Measurements from ENCODE around the gene GPI.

GPI gene

DNA sequence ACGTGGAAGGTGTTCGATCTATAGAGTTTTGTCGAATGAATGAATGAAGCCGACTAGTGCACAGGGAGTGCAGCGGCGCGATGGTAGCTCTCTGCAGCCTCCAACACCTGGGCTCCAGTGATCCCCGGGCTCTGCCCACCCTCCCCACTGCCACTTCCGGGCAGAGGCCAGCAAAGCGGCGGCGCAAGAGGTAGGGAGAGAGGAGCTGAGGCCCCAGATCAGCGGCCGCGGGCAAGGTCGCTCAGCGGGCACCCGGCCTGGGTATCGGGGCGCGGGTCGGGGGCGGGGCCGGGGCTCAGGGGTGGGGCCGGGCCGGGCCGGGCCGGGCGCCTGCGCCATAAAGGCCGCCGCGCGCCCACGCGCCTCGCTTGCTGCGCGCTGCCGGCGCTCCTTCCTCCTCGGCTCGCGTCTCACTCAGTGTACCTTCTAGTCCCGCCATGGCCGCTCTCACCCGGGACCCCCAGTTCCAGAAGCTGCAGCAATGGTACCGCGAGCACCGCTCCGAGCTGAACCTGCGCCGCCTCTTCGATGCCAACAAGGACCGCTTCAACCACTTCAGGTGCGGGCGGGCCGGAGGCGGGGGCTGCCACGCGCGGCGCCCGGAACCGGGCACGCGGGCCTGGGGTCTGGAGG is at the start of gene GPI:
Gene GPI (plus strand): TSS at position 367 of the 633 bp plus-strand sequence. CDS start 71 bp downstream, at position 438.
- peak within 1 kb of the TSS; percentile 78 for H3K4me3 ChIP-seq (ENCODE audit: low read depth, low read length)
- DNase-seq (ENCODE audit: low read depth): peak; percentile 45
- TF ChIP-seq, protein P1, sequence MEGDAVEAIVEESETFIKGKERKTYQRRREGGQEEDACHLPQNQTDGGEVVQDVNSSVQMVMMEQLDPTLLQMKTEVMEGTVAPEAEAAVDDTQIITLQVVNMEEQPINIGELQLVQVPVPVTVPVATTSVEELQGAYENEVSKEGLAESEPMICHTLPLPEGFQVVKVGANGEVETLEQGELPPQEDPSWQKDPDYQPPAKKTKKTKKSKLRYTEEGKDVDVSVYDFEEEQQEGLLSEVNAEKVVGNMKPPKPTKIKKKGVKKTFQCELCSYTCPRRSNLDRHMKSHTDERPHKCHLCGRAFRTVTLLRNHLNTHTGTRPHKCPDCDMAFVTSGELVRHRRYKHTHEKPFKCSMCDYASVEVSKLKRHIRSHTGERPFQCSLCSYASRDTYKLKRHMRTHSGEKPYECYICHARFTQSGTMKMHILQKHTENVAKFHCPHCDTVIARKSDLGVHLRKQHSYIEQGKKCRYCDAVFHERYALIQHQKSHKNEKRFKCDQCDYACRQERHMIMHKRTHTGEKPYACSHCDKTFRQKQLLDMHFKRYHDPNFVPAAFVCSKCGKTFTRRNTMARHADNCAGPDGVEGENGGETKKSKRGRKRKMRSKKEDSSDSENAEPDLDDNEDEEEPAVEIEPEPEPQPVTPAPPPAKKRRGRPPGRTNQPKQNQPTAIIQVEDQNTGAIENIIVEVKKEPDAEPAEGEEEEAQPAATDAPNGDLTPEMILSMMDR (conservative IDR thresholded peaks at IDR 0.05; ENCODE audit: low read depth, low read length): no peak

DNA sequence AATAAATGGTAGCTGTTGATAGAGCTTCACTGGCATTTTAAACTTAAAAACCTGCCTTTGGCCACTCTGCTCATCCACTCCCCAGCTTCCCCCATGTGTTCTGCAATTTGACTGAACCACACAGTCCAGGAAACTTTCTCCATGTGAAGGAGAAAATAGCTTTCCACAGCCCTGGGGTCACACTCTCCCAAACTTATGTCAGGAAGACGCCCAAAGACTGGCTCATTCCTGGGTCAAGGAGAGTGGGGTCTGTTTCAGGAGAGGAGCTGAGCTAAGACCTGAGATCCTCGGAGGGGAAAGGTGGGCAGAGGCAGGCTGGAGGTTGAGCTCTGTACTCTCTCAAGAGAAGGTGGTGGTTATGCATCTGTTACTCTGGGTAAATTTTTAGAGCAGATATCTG is 48.7 kb upstream of the GPI start:
- DNase-seq (ENCODE audit: low read depth): no peak
- TF ChIP-seq, protein P1 (conservative IDR thresholded peaks at IDR 0.05; ENCODE audit: low read depth, low read length): no peak
- no peak overlapping the region for H3K4me3 ChIP-seq (ENCODE audit: low read depth, low read length)

DNA sequence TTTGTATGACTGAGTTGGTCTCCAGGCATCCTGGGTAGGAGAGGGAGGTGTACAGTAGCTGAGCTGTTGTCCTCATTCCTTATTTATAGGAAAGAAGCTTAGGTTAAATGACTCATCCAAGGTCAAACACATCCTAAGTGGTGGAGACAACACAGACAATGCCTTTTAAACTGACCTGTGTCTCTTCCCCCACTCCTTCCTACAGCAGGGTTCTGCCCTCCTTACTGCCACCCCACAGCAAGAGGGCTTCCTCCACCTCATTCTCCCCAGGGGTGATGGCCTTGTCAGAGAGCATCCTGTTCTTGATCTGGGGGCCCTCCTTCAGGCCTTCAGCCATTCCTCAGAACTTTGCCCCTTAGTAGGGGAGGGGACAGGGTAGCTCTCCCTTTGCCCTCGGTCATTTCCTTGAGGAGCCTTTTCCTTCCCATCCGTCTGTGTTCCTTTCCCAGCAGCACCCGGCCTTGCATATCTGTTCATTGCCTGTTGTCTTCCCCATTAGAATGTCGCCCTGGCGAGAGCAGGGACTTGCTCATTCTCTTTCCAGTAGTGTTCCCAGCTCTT is 48.2 kb upstream of the GPI start:
- TF ChIP-seq, protein P1 (conservative IDR thresholded peaks at IDR 0.05; ENCODE audit: low read depth, low read length): no peak
- DNase-seq (ENCODE audit: low read depth): peak; percentile 76
- no peak overlapping the region for H3K4me3 ChIP-seq (ENCODE audit: low read depth, low read length)

DNA sequence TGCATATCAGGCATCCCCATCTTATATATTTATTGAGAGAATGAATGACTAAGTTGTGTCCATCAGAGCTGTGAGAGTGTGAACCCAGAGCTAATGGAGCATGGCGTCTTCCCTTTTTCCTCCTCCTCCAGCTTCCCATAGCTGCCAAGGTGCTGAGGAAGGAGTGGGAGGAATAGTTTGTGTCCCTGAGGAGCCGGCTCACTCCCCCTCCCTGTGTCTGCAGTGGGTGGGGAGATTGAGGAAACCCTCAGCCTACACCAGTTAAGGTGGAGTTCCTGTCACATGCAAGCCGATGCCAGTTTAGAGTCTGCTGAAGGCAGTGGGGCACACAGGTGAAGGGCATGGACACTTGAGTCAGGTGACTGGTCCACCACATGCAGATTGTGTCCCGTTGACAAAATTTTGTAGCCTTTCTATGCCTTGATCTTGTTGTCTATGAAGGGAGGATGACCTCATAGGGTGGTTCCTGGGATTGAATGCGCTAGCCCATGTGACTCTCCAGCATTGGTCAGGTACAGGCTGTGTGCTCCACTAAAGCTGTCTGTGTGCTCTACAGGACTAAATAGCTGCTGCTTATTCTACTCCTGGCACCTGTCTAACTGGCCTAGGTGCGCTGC is 47.6 kb upstream of the GPI start:
- H3K4me3 ChIP-seq (ENCODE audit: low read depth, low read length): no peak overlapping the region

DNA sequence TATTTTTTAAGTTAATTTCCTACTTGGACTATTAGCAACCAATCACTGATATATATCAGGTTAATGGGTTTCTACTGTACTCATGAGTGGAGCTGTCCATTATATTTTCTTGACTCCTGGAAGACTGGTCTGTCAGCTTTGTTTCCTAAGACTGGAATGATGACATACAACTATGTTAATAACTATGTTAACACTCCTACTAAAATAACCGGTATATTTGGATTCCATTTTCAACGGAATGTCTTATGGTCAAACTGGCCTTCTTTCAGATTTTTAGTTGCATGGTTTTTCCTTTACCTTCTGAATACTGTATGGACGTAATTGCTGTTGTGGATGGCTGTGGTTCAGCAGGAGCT is 45.8 kb upstream of the GPI start:
- TF ChIP-seq, protein P1 (conservative IDR thresholded peaks at IDR 0.05; ENCODE audit: low read depth, low read length): no peak
- no peak overlapping the region for H3K4me3 ChIP-seq (ENCODE audit: low read depth, low read length)

More for the DNA sequence above, 47.6 kb upstream of the GPI start:
- TF ChIP-seq, protein P1 (conservative IDR thresholded peaks at IDR 0.05; ENCODE audit: low read depth, low read length): no peak
- peak; percentile 40 for DNase-seq (ENCODE audit: low read depth)

DNA sequence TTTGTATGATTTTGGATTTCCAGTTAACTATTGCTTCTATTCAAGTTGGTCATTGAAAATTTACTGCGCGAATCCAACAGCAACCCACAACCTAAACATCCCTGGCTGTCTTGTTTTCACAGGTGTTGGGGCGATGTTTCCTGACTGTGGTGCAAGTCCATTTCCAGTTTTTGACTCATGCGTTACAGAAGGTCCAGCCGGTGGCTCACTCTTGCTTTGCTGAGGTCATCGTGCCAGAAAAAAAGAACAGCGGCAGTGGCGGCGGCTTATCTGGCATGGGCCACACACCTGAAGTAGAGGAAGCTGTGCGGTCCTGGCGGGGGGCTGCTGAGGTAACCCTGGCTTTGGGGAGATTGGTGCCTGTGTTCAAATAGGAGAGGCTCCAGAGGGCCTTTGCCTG is 45.2 kb upstream of the GPI start:
- TF ChIP-seq, protein P1 (conservative IDR thresholded peaks at IDR 0.05; ENCODE audit: low read depth, low read length): no peak
- H3K4me3 ChIP-seq (ENCODE audit: low read depth, low read length): no peak overlapping the region
- DNase-seq (ENCODE audit: low read depth): peak; percentile 47

More for the DNA sequence above, 45.8 kb upstream of the GPI start:
- no peak for DNase-seq (ENCODE audit: low read depth)

Measured in choroid plexus epithelial cell (primary cell).